ENCODE results near the gene SLC15A4.

SLC15A4 gene

GRCh38 chr12:128755566-128755965, 68.2 kb downstream of the SLC15A4 start:
- no peak for DNase-seq (ENCODE audit: low spot score)
- in situ Hi-C loops (cut with MboI; ENCODE audit: low pct_unique_long_range_greater_than_20kb, low sequenced_read_pairs, unreplicated experiment), result no loop called here
- TF ChIP-seq, protein P1, sequence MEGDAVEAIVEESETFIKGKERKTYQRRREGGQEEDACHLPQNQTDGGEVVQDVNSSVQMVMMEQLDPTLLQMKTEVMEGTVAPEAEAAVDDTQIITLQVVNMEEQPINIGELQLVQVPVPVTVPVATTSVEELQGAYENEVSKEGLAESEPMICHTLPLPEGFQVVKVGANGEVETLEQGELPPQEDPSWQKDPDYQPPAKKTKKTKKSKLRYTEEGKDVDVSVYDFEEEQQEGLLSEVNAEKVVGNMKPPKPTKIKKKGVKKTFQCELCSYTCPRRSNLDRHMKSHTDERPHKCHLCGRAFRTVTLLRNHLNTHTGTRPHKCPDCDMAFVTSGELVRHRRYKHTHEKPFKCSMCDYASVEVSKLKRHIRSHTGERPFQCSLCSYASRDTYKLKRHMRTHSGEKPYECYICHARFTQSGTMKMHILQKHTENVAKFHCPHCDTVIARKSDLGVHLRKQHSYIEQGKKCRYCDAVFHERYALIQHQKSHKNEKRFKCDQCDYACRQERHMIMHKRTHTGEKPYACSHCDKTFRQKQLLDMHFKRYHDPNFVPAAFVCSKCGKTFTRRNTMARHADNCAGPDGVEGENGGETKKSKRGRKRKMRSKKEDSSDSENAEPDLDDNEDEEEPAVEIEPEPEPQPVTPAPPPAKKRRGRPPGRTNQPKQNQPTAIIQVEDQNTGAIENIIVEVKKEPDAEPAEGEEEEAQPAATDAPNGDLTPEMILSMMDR (IDR thresholded peaks at IDR 0.05; ENCODE audit: extremely low read depth, insufficient read depth, missing control alignments), result no peak

- no peak for DNase-seq (ENCODE audit: low spot score)
- in situ Hi-C loops (cut with MboI; ENCODE audit: low pct_unique_long_range_greater_than_20kb, low sequenced_read_pairs, unreplicated experiment), result no loop called here
- TF ChIP-seq, protein P1 (IDR thresholded peaks at IDR 0.05; ENCODE audit: extremely low read depth, insufficient read depth, missing control alignments), result no peak
Observed at GRCh38 chr12:128754275-128754674, 69.5 kb downstream of the SLC15A4 start.

GRCh38 chr12:128753438-128753837, 70.3 kb downstream of the SLC15A4 start:
- in situ Hi-C loops (cut with MboI; ENCODE audit: low pct_unique_long_range_greater_than_20kb, low sequenced_read_pairs, unreplicated experiment), result no loop called here
- TF ChIP-seq, protein P1 (IDR thresholded peaks at IDR 0.05; ENCODE audit: extremely low read depth, insufficient read depth, missing control alignments), result no peak
- no peak for DNase-seq (ENCODE audit: low spot score)

DNA sequence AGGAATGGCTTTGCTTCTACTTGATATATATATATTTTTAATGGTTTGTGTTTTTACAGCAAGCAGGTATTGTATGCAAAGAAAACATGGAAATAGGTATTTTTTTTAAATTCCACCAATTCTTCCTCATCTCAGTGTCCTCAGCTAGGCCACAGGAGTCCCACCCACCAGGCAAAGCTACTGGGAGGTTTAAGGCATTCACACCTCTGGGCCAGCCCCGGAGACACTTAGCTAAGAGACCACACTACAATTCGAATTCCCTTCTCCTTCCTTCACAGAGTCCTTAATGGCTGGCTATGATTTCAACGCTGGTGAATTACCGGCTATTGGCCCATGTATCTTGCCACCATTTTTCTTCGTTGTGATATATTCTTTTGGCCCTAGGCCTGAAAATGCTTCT, 71.4 kb downstream of the SLC15A4 start:
- TF ChIP-seq, protein P1 (IDR thresholded peaks at IDR 0.05; ENCODE audit: extremely low read depth, insufficient read depth, missing control alignments), result no peak
- in situ Hi-C loops (cut with MboI; ENCODE audit: low pct_unique_long_range_greater_than_20kb, low sequenced_read_pairs, unreplicated experiment), result no loop called here
- DNase-seq (ENCODE audit: low spot score), result no peak

GRCh38 chr12:128747441-128747840, 76.3 kb downstream of the SLC15A4 start:
- no peak for DNase-seq (ENCODE audit: low spot score)
- in situ Hi-C loops (cut with MboI; ENCODE audit: low pct_unique_long_range_greater_than_20kb, low sequenced_read_pairs, unreplicated experiment), result no loop called here
- TF ChIP-seq, protein P1 (IDR thresholded peaks at IDR 0.05; ENCODE audit: extremely low read depth, insufficient read depth, missing control alignments), result no peak

GRCh38 chr12:128745772-128746689, 77.7 kb downstream of the SLC15A4 start:
- TF ChIP-seq, protein P1 (IDR thresholded peaks at IDR 0.05; ENCODE audit: extremely low read depth, insufficient read depth, missing control alignments), result no peak
- DNase-seq (ENCODE audit: low spot score), result no peak

More at GRCh38 chr12:128745772-128746689, 77.7 kb downstream of the SLC15A4 start:
- in situ Hi-C loops (cut with MboI; ENCODE audit: low pct_unique_long_range_greater_than_20kb, low sequenced_read_pairs, unreplicated experiment), result no loop called here

All from GM13977 (cell line).